SH-SY5Y (cell line): ENCODE data around the gene TMEM184A.

Experiments used
- GATA2 ChIP-seq: IDR thresholded peaks from 2 replicates; pipeline ENCODE4 v1.6.1; 2011; ENCODE audit warnings: mild to moderate bottlenecking, low read depth, low read length
- GATA3 ChIP-seq: IDR thresholded peaks from 2 replicates; pipeline ENCODE4 v1.6.1; 2011; ENCODE audit warnings: low read depth, mild to moderate bottlenecking, low read length, moderate library complexity

GRCh38 chr7:1586827-1587705 is 31.1 kb upstream of the TMEM184A start:
- peak; percentile 30; the same call in 1 of the 2 replicates for TF ChIP-seq GATA2
- no peak for TF ChIP-seq GATA3
